Suprapubic skin (tissue), 3 donors: ENCODE measurements around the gene TRAF3.

ENCODE experiments used
- POLR2A ChIP-seq, 2 donors: fragments of 450-650 bp; IDR thresholded peaks; one replicate each; pipeline ENCODE4 v1.6.1; 2017; ENCODE audit warnings: antibody characterized with exemption in 2 of 2, mild to moderate bottlenecking in 2 of 2, moderate library complexity in 2 of 2
- TF ChIP-seq, protein P1 (sequence below), 2 donors: fragments of 200-600 bp in 1 of 2; fragments of 450-650 bp in 1 of 2; sonication (generic) in 1 of 2; IDR thresholded peaks; one replicate each; pipeline ENCODE4 v1.5.1; 2016 to 2019; ENCODE audit warnings: antibody characterized with exemption in 2 of 2, mild to moderate bottlenecking in 1 of 2, moderate library complexity in 1 of 2

DNA sequence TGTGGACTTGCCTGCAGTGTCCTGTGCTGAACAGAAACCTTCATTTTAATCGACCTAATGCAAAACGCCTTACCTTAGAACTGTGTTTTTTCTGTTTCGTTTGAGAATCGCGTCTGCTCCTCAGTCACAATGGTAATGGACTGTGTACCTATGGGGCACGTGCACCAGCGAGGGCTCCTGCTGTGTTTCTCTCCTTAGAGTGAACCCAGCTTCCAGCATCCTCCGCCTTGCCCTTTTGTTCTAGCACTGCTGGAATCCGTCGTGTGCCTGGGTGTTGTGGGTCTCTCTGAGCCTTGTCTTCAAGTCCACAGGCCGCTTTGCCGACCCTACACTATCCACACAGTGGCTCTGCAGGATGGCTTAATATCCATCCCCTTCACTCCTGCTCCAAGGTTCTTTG, 148.9 kb downstream of the TRAF3 start:
- no peak for TF ChIP-seq POLR2A (IDR thresholded peaks at IDR 0.05)
- TF ChIP-seq, protein P1, sequence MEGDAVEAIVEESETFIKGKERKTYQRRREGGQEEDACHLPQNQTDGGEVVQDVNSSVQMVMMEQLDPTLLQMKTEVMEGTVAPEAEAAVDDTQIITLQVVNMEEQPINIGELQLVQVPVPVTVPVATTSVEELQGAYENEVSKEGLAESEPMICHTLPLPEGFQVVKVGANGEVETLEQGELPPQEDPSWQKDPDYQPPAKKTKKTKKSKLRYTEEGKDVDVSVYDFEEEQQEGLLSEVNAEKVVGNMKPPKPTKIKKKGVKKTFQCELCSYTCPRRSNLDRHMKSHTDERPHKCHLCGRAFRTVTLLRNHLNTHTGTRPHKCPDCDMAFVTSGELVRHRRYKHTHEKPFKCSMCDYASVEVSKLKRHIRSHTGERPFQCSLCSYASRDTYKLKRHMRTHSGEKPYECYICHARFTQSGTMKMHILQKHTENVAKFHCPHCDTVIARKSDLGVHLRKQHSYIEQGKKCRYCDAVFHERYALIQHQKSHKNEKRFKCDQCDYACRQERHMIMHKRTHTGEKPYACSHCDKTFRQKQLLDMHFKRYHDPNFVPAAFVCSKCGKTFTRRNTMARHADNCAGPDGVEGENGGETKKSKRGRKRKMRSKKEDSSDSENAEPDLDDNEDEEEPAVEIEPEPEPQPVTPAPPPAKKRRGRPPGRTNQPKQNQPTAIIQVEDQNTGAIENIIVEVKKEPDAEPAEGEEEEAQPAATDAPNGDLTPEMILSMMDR (IDR thresholded peaks at IDR 0.05), result no peak
